ENCODE data around the gene TIFAB. TPM values are rescaled to one million over a fixed set of nuclear protein-coding genes. Genes with fewer than 3 reads are reported as not detected.

Gene TIFAB
- polyA plus RNA-seq, 1 of the 3 experiments (the other 2 are of a cell fraction), result not detected

GRCh38 chr5:135448071-135448739 lies 3.9 kb downstream of the TIFAB start:
- no peaks in the 10 kb centered on the region for H4K20me1 ChIP-seq (ENCODE audit: insufficient read depth)
- ChIA-PET POLR2A (no interaction called here), CTCF (interaction anchor here (0.9 to 5.5 kb wide), 9 partner anchors 8 to 119 kb away, joined by 3 to 30 read pairs (median 6); no protein-coding TSS in a partner anchor)
- no peaks in the 10 kb centered on the region for H3K9me3 ChIP-seq
- DNase-seq, result no peak
- H3K4me1 ChIP-seq (ENCODE audit: control insufficient read depth in 1 of 2, insufficient read depth in 2 of 2, low read depth in 1 of 2, low read length in 1 of 2), result peaks cover 0 to 4% of the 10 kb centered on the region in 2 experiments; a peak in 1 of 4 replicates
- H3K27me3 ChIP-seq (ENCODE audit: insufficient read depth), result peaks cover 26% of the 10 kb centered on the region
- 47% methylated on average over 9 of the region's 9 CpGs for WGBS (ENCODE audit: low lambda C conversion rate)
- no peaks in the 10 kb centered on the region for H3F3A ChIP-seq (replicated peaks; ENCODE audit: insufficient read depth)
- H3K4me2 ChIP-seq, result no peak overlapping the region
- no peaks in the 10 kb centered on the region for H3K36me3 ChIP-seq (replicated peaks in 1 of 2; ENCODE audit: control insufficient read depth in 1 of 2, insufficient read depth in 2 of 2, low read length in 1 of 2)
- no peaks in the 10 kb centered on the region for H3K79me2 ChIP-seq (ENCODE audit: insufficient read depth)
- no peak overlapping the region for H3K9ac ChIP-seq
- no peak overlapping the region for H3K4me3 ChIP-seq (ENCODE audit: low read depth in 2 of 2, low read length in 1 of 2)
- no peak for TF ChIP-seq TEAD4 (IDR thresholded peaks at IDR 0.05; ENCODE audit: borderline replicate concordance, insufficient read depth)
- TF ChIP-seq ELF1 (IDR thresholded peaks at IDR 0.05), result no peak
- no peak for TF ChIP-seq JUND (IDR thresholded peaks at IDR 0.05)
- no peak for TF ChIP-seq ZBTB33 (IDR thresholded peaks at IDR 0.05; ENCODE audit: borderline replicate concordance, low read depth)
- no peak for TF ChIP-seq NFIC (IDR thresholded peaks at IDR 0.05; ENCODE audit: borderline replicate concordance)
- TF ChIP-seq EZH2phosphoT487 (IDR thresholded peaks at IDR 0.05; ENCODE audit: borderline replicate concordance, low read depth), result no peak
- TF ChIP-seq FOSL2 (IDR thresholded peaks at IDR 0.05; ENCODE audit: borderline replicate concordance, low read depth), result no peak
- no peak for TF ChIP-seq RCOR1 (IDR thresholded peaks at IDR 0.05; ENCODE audit: low read length)
- no peak for TF ChIP-seq TAF1 (IDR thresholded peaks at IDR 0.05; ENCODE audit: borderline replicate concordance, low read depth, low read length)
- TF ChIP-seq POLR2AphosphoS5 (IDR thresholded peaks at IDR 0.05; ENCODE audit: low read depth, low read length), result no peak
- no peak overlapping the region for H2AFZ ChIP-seq (ENCODE audit: low read depth)
- no peak overlapping the region for H3K27ac ChIP-seq (ENCODE audit: low read depth in 2 of 2, low read length in 1 of 2)
- H3K9me2 ChIP-seq, result no peaks in the 10 kb centered on the region

- Histone ChIP-seq H3K27me3 (ENCODE audit: insufficient read depth) (peaks cover 18% of the 10 kb centered on the region), H3K4me1 (ENCODE audit: control insufficient read depth in 1 of 2, insufficient read depth in 2 of 2, low read depth in 1 of 2, low read length in 1 of 2) (peaks cover 0 to 6% of the 10 kb centered on the region in 2 experiments; a peak in 1 of 4 replicates), H3K9me2 (no peaks in the 10 kb centered on the region), H3K9ac (no peak within 1 kb of the TSS), H3K79me2 (ENCODE audit: insufficient read depth) (no peaks in the 10 kb centered on the region), H2AFZ (ENCODE audit: low read depth) (no peak within 1 kb of the TSS), H3K27ac (ENCODE audit: low read depth in 2 of 2, low read length in 1 of 2) (no peak within 1 kb of the TSS), H4K20me1 (ENCODE audit: insufficient read depth) (no peaks in the 10 kb centered on the region), H3F3A (replicated peaks; ENCODE audit: insufficient read depth) (no peaks in the 10 kb centered on the region), H3K4me2 (no peak within 1 kb of the TSS), H3K36me3 (replicated peaks in 1 of 2; ENCODE audit: control insufficient read depth in 1 of 2, insufficient read depth in 2 of 2, low read length in 1 of 2) (no peaks in the 10 kb centered on the region), H3K4me3 (ENCODE audit: low read depth in 2 of 2, low read length in 1 of 2) (no peak within 1 kb of the TSS), H3K9me3 (no peaks in the 10 kb centered on the region)
- ChIA-PET POLR2A (no interaction called here), CTCF (interaction anchor here (0.9 to 5.5 kb wide), 6 partner anchors 8 to 118 kb away, joined by 3 to 50 read pairs (median 16); no protein-coding TSS in a partner anchor)
- WGBS (ENCODE audit: low lambda C conversion rate), result 46% methylated on average over 4 of the region's 5 CpGs
- DNase-seq, result no peak
- TF ChIP-seq PBX3 (IDR thresholded peaks at IDR 0.05) (no peak), CHD2 (IDR thresholded peaks at IDR 0.05; ENCODE audit: low read length, partially characterized antibody) (no peak), YY1 (IDR thresholded peaks at IDR 0.05; ENCODE audit: low read depth) (no peak), TCF12 (IDR thresholded peaks at IDR 0.05) (no peak), POLR2AphosphoS5 (IDR thresholded peaks at IDR 0.05; ENCODE audit: low read depth, low read length) (no peak), NRF1 (IDR thresholded peaks at IDR 0.05; ENCODE audit: low read depth, low read length) (no peak), NFIC (IDR thresholded peaks at IDR 0.05; ENCODE audit: borderline replicate concordance) (no peak), TAF1 (IDR thresholded peaks at IDR 0.05; ENCODE audit: borderline replicate concordance, low read depth, low read length) (no peak), ELF1 (IDR thresholded peaks at IDR 0.05) (no peak), RAD21 (IDR thresholded peaks at IDR 0.05; ENCODE audit: low read length) (no peak), FOSL2 (IDR thresholded peaks at IDR 0.05; ENCODE audit: borderline replicate concordance, low read depth) (no peak), SIN3A (IDR thresholded peaks at IDR 0.05; ENCODE audit: borderline replicate concordance, low read depth, low read length) (no peak), FOXM1 (IDR thresholded peaks at IDR 0.05; ENCODE audit: low read depth) (no peak), JUND (IDR thresholded peaks at IDR 0.05) (no peak), RFX5 (IDR thresholded peaks at IDR 0.05; ENCODE audit: low read length) (no peak), REST (IDR thresholded peaks at IDR 0.05; ENCODE audit: low read depth, low read length) (no peak), TEAD4 (IDR thresholded peaks at IDR 0.05; ENCODE audit: borderline replicate concordance, insufficient read depth) (no peak)
These were observed 4.7 kb downstream of the TIFAB start, which contains the start of gene DCANP1 for GRCh38 chr5:135447298-135447929. Gene DCANP1 (minus strand): TSS chr5:135447348. CDS start chr5:135447108, 240 bp downstream.
